Heart left ventricle (tissue), 13 donors: ENCODE measurements around the gene E2F3.

Experiments
- POLR2A ChIP-seq, 2 donors: fragments of 450-650 bp; IDR thresholded peaks; one replicate each; pipeline ENCODE4 v1.6.1; 2017; ENCODE audit warnings: antibody characterized with exemption in 2 of 2, mild to moderate bottlenecking in 2 of 2, moderate library complexity in 2 of 2
- TF ChIP-seq, protein P1 (sequence below), 12 donors: fragments of 200-600 bp; sonication (generic) in 4 of 12; IDR thresholded peaks; one replicate each; pipeline versions ENCODE4 v1.5.0 to v1.8.0; 2018 to 2022; ENCODE audit warnings: antibody characterized with exemption in 12 of 12, mild to moderate bottlenecking in 5 of 12
- donor health status: ischemic (EF 13 %, LVEDD 7.1; RV severe dilation, severe dysfunction).
- donor health status: DM: no; HTN: yes; CAD: no.
- donor health status: DM: no; HTN: no; CAD: no.
- donor health status: ischemic (EF 25% LVEDD 6.9; RV normal size, moderate dysfunction).
- donor health status: ischemic (EF 25% LVEDD 5.7; RV mildly dilated, moderate dysfunction).
- donor health status: ischemic (EF 35%, LVEDD 5.7; RV mildly dilated, moderate dysfunction).
- donor health status: nonischemic (EF 11% LVEDD 7.7; RV severe dilation, severe dysfunction).
- donor health status: DM: yes; HTN: yes; CAD: no.
- donor health status: PGD.
- donor health status: ischemic (EF 29% LVEDD 5.4; RV normal size, mild dysfunction).
- donor health status: nonischemic (EF 23%, LVEDD 6.1; RV moderate dilation, normal function).

GRCh38 chr6:20509212-20509611 lies 107.5 kb downstream of the E2F3 start:
- TF ChIP-seq, protein P1, sequence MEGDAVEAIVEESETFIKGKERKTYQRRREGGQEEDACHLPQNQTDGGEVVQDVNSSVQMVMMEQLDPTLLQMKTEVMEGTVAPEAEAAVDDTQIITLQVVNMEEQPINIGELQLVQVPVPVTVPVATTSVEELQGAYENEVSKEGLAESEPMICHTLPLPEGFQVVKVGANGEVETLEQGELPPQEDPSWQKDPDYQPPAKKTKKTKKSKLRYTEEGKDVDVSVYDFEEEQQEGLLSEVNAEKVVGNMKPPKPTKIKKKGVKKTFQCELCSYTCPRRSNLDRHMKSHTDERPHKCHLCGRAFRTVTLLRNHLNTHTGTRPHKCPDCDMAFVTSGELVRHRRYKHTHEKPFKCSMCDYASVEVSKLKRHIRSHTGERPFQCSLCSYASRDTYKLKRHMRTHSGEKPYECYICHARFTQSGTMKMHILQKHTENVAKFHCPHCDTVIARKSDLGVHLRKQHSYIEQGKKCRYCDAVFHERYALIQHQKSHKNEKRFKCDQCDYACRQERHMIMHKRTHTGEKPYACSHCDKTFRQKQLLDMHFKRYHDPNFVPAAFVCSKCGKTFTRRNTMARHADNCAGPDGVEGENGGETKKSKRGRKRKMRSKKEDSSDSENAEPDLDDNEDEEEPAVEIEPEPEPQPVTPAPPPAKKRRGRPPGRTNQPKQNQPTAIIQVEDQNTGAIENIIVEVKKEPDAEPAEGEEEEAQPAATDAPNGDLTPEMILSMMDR (IDR thresholded peaks at IDR 0.05): no peak
- no peak for TF ChIP-seq POLR2A (IDR thresholded peaks at IDR 0.05)
